Activated CD4-positive, alpha-beta T cell treated with anti-CD3 and anti-CD28 coated beads, Interleukin-10, Interleukin-2, amounts not matched to agents 100 ng/mL and 50 ng/mL, durations not matched to agents 16 hours and 8 hours (primary cell): Measurements from ENCODE around the gene NUAK1.

Source experiments
- DNase-seq: peaks from one replicate; pipeline ENCODE4 v3.0.0-alpha.2; 2020

Gene NUAK1

DNA sequence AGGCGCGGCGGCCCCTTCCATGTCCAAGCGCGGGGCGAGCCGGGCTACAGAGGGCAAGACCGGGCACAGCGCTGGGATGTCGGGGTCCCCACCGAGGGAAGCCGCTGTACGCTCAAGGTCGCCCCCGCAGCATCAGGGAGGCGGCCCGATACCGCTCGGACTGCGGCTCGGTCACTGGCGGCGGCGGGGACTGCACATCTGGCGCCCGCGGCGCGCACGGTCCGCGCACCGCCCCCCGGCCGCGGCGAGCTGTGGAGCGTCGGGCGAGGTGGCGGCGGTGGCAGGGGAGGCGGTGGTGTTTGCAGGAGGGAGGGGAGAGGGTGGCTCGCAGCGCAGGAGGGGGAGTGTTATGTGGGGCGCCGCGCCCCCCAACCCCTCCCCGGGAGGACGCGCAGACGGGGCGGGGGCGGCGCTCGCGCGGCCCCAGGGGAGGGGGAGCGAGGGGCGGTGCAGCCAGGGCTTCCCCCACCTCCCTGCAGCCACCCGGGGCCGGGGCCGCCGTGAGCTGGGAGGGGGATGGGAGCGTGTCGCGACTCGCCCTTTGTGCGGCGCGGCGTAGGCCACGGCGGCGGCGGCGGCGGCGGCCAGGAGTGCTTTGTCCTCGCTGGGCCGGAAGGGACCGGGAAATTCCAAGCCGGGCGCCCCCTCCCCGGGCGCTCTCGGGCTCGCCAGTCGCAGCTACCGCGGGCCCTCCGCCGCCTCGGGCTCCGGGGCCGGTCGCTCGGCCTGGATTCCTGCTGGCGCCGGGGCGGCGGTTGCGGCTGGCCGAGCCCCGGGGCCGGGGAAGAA lies at the start of gene NUAK1:
Gene NUAK1, minus strand, starts transcription at position 322 of the 789 bp plus-strand sequence. Its CDS starts 301 bp downstream, at position 21.
- no peak for DNase-seq

DNA sequence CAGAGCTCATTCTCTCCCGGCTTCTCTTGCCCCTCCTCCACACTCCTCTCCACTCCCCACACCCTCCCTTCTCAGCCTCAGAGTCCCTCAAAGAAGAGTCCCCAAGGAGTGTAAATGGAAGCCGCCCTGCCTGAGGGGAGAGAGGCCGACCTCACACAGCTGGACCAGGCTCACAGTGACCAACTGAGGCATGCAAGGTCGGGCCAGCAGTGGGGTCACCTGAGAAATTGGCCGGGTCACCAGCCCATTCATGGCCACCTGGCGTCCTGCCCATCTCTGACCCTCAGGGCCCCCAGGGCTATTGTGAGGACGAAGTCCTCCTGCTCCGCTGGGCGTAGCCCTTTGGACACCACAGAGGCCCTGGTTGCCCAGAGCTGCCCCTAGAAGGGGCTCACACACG lies 49.5 kb upstream of the NUAK1 start:
- no peak for DNase-seq

DNA sequence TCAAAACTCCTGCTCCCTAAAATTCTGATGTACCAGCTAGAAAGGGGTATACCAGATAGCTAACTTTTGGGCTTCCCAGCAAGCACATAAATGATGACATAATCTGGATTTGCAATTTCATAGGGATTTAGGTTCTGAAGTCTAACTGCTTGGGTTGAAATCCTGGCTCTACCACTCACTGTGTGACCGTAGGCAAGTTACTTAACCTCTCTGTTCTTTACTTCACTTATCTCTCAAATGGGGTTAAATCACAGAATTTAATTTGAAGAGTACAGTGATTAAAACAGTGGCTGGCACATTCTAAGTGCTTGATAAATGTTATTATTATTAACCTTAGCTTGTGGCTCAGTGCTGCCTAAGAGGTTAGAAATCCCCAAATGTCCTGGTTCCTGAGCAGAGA lies 49.1 kb upstream of the NUAK1 start:
- DNase-seq = no peak

DNA sequence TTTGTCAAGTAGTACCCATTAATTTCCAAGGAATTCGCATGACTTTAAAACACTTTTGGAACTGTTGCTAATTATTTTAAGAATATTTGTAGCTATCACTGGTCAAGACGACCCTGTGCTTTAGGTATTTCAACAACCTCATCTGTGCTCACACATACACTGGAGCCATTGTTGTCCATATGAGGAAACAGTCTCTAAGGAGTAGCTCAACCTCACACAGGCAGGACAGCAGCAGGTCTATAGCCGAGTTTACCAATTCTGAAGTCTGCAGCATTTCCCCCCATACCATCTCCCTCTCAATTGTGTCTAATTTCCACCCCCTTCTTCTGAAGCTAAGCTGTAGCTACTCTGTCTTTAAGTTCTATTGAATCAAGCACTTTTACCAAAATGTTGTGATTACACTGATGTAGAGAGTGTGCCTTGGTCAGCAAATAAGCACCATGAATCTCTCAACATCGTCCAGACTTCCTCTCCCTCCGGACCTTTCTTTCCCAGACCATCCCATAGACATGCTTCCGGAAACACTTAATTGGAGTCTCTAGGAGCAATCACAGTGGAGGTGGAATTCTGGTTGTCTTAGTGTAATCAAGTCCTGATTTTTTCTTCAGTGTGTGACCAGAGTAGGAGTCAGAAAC lies 48.5 kb upstream of the NUAK1 start:
- DNase-seq = no peak

DNA sequence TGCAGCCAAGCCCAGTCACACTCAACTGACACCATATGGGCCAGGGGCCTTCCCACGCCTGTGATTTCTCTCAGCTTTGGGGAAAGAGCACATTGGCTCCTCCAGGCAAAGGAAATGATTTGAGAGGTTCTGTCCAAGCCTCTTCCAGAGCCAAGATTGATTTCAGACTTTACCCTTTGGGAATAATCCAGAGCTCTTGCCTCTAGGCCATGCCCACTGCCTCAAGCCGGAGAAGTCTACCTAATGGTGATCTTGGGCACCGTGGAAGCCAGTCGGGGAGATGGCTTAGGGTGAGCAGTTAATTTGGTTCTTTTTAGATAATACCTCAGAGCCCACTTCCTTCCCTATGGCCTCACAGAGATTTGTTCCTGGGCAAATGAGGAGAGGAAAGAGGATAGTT lies 45.0 kb upstream of the NUAK1 start:
- no peak for DNase-seq

DNA sequence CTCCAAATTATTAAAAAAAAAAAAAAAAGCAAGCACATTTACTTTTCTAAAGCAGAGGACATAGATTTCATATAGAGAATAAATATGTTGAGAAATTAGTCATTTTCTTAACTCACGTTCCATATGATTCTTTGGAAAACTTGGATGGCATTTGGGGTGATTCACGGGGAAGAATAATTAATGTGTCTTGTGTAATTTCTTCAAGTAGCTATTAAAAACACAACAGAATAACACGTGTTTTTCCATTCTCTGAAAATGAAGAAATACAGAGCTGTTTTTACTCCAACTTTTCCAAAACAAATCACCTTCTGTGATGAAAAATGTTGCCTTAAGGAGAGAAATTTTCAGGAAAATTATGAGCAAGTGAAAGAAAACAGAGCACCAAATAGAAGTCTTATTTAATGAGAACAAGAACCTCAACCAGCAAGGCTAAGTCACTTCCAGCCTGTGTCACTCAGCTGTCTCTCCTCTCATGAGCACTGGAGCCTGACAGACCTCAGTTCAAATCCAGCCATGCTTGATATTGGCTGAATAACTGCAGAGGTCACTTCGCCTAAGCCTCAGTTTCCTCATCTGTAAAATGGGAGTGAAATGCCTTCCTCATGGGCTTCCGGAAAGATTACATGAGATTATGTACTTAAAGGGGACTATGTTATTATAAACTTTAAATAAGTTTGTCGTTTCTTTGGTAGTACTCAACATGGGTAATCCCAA lies 42.8 kb upstream of the NUAK1 start:
- no peak for DNase-seq

DNA sequence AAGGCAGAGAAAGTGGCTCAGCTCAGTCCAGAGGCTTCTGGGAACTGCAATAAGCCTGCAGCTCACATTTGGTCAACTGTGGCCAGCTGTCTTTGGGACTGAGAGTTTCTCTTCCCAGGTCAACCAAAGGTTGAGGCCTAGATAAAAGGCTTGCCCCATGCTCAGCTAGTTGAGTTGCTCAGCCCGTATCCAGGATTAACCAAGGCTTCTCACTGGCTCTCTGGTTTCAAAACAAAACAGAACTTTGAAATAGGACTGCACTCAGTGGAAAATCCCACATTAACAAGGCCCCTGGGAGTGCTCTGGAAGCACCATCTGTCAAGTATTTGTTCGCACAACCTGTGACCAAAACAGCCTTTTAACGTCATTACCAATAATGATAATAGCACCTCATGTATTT lies 40.3 kb upstream of the NUAK1 start:
- no peak for DNase-seq

DNA sequence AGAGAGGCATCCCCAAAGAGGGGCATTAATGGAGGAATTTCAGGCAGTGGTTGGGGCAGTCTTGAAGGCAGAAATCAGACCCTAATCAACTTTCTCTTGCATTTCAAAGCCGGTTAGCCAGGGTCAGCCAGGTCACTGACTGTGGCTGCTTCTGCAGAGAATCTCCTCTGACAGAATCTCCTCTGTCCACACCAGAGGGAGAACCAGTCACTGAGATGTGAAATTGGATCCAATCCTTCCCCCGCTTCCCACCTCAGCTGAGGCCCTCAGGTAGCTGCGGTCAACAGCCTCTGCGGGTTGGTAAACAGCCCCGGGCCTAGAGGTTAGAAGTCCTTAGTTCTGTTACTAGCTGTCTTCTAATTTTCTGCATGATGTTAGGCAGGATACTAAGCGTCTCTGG lies 39.8 kb upstream of the NUAK1 start:
- DNase-seq = no peak

DNA sequence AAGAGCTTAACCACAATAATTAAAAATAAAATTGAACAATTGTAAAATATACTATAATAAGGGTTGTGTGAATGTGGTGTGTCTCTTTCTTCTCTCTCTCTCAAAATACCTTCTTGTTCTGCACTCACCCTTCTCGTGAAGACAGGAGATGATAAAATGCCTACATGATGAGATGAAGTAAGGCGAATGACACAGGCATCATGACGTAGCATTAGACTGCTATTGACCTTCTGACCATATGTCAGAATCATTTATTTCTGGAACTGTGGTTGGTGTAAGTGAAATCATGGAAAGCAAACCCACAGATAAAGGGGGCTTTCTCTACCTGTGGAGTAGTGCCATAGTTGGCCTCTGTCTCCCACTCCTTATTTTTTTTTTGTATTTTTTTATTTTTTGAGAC lies 37.8 kb upstream of the NUAK1 start:
- no peak for DNase-seq

DNA sequence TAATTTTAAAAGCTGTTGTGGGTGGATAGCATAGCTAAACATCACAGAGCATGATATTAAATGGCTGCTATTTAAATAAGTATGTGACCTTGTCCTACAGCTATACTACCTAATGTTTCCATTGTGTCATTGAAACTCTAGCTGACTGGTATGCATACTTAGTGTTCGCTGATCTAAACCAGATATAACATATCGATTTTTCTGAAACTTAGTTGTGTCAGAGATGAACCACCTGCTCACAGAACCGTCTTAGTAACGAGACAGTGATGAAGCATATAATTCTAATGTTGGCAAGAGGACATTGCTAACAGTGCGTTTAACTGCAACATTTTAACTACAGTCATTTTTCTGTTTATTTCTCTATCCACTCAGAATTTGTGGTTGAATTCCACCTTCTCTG lies 36.1 kb upstream of the NUAK1 start:
- DNase-seq = no peak

DNA sequence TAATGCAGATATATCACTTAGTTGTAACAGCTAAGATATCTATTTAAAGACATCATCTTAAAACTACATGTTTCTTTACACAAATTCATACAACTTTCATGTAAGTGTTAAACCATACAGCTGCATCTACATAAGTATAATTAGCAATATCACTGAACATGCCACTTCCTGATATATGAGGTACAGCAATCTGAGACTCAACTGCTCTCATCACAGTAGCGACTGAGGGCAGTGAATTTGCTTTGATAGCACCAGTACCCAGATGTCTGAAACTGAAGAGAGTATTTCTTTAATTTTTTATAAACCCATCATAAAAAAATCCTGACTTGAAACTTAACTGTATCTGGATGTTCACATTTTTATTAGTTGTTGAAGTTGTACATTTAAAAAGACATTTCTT lies 34.7 kb upstream of the NUAK1 start:
- DNase-seq = no peak

DNA sequence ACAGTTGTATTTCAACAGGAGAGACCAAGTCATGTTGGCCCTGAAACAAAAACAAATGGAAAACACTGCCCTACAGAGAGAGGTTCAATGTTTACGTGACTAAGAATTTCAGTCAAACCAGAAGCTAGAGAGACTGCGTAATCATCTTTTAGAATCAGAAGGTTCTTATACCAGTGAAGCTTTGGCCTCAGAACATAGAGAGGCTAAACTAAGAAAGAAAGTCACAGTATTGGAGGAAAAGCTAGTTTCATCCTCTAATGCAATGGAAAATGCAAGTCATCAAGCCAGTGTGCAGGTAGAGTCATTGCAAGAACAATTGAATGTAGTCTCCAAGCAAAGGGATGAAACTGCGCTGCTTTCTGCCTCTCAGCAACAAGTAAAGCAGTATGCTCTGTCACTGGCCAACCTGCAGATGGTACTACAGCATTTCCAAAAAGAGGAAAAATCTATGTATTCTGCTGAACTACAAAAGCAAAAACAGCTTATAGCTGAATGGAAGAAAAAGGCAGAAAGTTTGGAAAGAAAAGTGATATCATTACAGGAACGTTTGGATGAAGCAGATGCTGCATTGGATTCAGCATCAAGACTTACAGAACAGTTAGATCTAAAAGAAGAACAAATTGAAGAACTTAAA lies 32.5 kb upstream of the NUAK1 start:
- peak; percentile 32 for DNase-seq

DNA sequence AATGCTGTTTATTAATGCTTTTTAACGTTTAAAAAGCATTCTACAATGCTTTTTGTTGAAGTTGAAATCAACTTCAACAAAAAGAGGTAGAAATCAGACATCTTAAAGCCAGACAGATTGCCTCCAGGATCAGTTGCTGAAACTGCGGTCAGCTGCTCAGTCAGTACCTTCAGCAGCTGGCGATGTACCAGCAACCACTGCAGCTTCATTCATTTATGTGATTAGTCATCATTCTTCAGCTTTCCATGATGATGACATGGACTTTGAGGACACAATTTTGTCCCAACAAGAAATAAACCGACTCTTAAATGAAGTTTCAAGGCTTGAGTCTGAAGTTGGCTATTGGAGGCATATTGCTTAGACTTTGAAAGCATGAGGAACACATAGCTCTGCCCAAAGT lies 31.5 kb upstream of the NUAK1 start:
- DNase-seq = no peak

DNA sequence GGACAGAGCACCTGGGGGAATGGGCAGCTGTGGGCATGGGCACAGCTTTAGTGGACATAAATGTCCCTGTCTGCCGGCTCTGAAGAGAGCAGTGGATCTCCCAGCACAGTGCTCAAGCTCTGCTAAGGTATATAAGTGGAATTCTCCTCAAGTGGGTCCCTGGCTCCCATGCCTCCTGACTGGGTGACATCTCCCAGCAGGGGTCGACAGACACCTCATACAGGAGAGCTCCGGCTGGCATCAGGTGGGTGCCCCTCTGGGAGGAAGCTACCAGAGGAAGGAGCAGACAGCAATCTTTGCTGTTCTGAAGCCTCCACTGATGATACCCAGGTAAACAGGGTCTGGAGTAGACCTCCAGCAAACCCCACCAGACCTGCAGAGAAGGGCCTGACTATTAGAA lies 25.0 kb upstream of the NUAK1 start:
- DNase-seq = no peak

DNA sequence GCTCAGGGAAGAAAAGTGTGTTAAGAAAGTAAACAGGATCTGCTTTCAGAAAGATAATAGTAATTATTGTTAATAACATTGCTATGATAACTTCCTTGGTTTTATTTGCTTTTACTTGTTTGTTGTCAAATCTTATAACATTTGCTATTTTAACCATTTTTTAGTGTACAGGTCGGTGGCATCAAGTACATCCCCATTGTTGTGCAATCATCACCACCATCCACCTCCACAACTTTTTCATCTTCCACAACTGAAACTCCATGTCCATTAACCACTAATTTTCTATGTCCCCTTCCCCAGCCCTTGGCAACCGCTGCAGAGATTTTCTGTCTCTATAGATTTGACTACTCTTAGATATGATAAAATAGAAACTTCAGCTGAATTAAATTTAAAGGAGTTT lies 22.7 kb upstream of the NUAK1 start:
- no peak for DNase-seq

DNA sequence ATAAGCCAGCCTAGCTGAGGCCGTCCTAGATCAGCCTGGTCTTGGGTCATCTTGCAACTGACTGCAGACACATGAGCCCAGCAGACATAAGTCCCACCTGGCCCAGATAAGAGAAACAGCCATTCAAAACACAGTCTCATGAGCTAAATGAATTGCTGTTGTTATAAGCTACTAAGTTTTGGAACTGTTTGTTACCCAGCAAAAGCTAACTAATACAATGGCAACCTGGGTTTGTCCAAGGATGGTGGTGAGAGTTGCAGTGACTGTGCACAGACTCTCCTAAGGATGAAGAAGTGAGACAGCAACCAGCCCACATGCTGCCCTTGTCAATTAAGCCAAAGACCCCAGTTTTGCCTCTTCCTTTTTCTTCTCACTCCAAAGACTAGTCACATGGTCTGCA lies 22.2 kb upstream of the NUAK1 start:
- no peak for DNase-seq

DNA sequence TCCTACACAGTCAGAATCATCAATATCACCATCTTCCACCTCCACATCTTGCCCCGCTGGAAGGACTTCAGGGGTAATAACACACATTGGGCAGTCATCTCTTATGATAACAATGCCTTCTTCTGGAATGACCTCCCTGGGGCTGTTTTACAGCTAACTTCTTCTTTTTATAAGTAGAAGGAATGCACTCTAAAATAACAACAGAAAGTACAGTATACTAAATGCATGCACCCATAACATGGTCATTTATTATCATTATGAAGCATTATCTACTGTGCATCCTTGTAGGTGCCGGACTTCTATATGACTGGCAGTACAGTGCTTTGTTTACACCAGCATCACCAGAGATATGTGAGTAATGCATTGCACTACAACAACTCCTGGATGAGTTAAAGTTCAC lies 19.0 kb upstream of the NUAK1 start:
- DNase-seq = no peak

DNA sequence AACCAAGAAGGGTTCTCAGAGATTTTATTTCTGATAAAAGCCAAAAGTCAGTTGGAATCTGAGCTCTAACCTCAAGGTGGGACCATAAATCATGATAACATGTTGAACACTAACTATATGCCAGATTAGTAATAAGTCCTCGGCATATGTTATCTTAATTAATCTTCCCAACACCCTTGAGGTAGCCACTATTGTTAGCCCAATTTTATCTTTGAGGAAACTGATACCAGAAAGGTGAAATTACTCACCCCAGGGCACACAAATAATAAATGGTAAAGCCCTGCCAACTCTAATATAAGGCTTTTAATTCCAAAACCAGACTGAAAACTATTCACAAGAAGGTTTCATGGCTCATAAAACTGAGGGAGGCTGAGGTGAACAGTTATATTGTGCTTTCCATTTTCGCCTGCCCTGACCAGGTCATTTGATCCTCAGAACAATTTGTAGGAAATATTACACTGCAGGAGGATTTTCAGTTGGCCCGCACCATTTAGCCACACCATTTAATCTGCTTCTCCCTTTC lies 16.1 kb upstream of the NUAK1 start:
- DNase-seq = no peak

DNA sequence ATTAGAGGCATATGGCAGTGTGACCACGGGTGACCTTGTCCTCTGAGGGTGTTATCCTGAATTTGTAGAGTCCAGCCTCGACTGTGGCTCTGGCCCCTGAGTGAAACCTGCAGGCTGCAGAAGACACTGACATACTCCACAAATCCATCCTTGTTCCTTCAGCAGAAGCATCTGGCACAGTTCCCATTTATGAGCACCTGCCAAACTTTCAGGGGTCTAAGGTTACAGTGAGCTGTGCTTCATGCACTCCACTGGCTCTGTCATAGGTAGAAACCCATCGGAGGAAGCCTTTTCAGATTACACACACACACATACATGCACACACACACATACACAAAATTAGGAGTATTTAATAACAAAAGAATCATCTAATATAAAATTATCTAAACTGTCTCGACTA lies 13.6 kb upstream of the NUAK1 start:
- no peak for DNase-seq

DNA sequence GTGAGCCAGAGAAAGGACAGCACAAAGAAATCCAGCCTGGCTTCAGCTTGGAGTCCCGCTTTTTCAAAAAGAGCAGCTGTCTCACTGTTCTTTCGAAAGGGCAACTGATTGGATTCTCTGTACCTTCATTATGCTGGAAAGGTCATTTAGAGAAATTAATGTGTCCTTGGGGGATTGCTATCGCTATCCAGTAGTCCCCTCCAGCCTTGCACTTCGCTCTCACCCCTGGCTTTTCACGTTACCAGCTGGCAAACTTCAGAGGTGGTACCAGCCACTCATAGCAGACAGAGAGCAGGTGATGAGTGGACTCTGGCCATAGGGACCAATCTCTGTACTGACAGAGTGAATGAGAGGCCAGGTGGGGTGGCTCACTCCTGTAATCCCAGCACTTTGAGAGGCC lies 11.8 kb upstream of the NUAK1 start:
- DNase-seq = no peak

DNA sequence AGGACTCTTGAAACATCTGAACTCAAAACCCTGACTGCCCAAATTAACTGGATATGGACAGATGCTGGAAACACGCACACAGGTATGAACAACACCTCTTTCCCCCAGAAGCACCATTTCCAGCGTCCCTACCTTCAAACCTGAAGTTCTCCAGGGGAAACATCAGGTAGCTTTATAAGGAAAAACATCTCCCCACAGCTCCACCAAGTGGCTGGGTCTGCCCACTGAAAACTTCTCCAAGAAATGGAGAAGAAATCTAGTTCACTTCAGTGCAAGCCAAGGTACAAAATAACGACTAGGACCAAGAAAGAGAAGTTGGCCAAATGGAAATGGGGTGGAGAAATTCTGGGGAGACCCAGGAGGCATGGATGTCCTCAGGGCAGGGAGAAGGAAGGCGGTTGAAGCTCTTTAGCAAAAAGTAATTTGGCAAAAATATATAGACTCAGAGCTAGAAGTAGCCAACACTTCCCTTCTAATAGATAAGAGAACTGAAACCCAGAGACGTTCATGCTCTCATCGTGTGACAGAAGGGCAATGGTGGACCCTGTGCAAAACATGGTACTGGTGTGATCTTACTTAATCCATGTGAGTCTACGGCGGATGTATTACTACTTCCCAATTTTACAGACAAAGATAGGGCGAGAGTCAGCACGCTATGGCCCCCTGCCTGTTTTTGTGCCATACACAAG lies 10.5 kb upstream of the NUAK1 start:
- no peak for DNase-seq

DNA sequence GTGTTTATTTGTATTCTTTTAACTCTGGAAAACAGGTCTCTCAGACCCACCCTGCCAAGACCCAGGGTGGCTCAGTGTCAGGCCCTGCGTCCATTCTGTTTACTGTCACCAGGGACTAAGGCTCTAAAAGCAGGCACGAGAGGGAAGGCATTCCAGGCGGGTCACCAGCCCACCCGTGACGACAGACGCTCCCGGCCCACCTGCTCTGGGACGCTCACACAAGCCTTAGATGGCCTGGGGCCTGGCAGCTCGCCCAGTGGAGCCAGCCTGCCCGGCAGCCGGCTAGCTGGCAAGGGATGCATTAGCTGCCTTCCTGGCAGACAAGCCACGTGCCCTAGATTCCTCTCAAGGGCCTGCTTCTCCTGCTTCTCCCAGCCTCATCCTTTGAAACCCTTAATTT lies 9.2 kb upstream of the NUAK1 start:
- DNase-seq = no peak

DNA sequence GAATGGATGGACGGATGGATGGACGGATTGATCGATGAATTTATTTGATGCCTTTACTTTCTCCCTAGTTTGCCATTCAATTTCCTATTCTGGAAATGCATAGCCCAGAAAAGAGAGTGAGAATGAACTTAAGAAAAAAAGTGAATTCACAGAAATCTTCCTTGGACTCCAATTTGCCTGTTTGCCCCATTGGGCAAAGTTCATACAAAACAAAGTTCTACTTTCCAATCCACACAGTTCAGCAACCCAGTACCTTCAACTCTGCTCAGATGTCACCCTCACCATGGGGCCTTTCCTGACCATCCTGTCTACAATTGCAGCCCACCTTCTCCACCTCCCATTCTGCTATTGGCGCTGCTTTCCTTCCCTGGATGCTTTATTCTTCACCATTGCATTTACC lies 8.2 kb upstream of the NUAK1 start:
- DNase-seq = no peak
